ENCODE measurements around the gene PANK4.
A peak's percentile ranks its signal among the peaks of the same experiment; 100 is the strongest.
"Not testable (repeated sequence)": the region's sequence is repeated elsewhere in the genome, so short reads cannot be mapped to it uniquely, and the experiment has no call there.

The PANK4 gene

DNA sequence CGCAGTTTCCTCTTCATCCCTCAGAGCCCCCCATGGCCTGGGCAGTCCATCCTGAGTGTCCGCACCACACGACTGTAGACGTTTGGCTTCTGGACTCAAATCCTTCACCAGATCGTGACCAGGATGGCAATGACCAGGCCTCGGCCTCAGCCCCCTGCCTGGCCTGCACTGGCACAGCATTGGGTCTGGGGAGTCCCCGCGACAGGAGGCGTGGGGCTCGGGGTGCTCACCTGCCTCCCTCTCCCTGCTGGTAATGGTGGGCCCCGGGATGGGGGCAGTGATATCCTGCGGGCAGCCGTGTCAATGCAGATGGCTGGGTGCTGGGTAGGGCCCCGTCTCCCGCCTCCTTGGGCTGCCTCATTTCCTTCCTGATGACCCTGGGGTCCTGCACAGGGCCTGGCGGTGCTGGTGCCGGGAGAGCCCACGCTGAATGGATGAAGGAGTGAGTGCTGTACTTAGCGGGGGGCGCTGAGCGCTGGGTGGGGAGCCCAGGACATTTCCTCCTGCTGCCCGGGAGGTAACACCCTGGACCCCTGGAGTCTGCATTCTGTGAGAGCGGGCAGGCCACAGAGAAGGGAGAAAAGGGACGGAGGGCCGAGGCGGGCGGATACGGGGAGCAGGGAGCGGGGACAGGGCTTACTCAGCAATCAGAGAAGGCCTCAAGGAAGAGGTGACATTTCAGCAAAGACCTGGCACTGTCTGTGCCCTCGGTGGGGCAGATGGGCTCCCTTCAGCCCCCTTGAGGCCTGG lies 27.6 kb upstream of the PANK4 start:
- no peak for DNase-seq (ENCODE audit: low read depth)
- no peak overlapping the region for H3K4me3 ChIP-seq (ENCODE audit: control insufficient read depth, low read depth, low read length)

GRCh38 chr1:2553076-2553475 lies 26.7 kb upstream of the PANK4 start:
- not testable (repeated sequence) for H3K4me3 ChIP-seq (ENCODE audit: control insufficient read depth, low read depth, low read length); DNase-seq (ENCODE audit: low read depth)

More for the DNA sequence above, 27.6 kb upstream of the PANK4 start:
- no peak for TF ChIP-seq CTCF (conservative IDR thresholded peaks at IDR 0.05; ENCODE audit: control insufficient read depth, insufficient read depth, low read depth, low read length)

DNA sequence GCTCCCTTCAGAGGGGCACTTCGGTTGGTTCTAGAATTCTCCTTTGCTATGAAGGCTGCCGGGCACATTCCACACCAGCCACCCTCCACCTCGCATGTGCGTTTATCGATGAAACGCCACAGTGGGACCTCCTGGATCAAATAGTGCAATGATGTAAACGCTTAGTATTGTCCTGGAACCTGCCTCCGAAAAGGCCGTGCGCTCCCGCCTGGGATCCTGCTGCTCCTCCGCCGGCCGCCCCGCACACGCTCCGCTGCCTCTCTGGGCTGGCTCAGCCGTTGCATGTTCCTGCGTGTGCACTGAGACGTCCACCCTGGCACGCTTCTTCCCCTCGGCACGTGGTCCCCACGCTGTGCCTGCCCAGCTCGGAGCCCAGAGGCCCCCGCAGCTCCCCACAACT lies 25.8 kb upstream of the PANK4 start:
- TF ChIP-seq CTCF (conservative IDR thresholded peaks at IDR 0.05; ENCODE audit: control insufficient read depth, insufficient read depth, low read depth, low read length): no peak
- no peak overlapping the region for H3K4me3 ChIP-seq (ENCODE audit: control insufficient read depth, low read depth, low read length)
- DNase-seq (ENCODE audit: low read depth): no peak

DNA sequence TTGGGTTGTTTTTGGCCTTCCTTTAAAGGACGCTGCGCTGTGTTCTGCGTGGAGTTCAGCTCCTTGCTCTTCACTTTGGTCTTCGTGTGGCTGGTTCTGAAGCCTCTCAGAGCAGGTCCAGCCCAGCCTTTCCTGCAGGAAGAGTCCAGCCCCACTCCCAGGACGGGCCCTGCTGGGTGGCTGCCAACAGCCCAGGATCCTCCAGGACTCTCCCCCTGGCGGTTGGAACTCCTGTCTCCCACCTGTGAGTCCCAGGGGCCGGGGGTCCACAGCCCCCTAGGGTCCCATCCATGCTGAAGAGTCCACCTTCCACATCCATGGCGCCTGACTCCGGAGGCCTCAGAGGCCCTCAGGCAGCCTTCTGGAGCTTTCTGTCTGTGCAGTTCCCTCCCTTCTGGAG lies 25.1 kb upstream of the PANK4 start:
- not testable (repeated sequence) for H3K4me3 ChIP-seq (ENCODE audit: control insufficient read depth, low read depth, low read length); DNase-seq (ENCODE audit: low read depth)

DNA sequence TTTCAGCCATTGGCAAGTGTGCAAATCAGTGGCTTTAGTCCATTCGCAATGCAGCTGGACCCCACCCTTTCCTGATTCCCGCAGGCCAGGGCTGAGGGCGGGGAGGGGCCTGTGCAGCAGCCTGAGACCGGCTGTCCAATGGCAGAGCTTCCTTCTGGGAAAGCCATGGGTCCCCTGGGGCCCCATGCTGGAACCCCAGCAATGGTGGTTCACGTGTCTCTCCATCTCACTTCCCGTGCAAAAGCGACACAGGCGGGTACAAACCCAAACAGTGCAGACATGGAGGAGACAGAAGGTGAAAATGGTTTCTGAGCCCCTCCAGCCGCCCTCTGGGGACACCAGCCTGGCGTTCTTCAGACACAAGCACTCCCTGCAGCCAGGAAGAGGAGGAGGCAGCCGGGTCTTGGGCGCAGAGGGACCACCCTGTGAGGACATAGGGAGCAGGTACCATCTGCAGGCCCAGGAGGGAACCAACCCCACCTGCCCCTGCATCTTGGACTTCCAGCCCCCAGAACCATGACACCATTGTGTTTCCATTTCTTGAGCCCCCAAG lies 24.0 kb upstream of the PANK4 start:
- not testable (repeated sequence) for DNase-seq (ENCODE audit: low read depth); H3K4me3 ChIP-seq (ENCODE audit: control insufficient read depth, low read depth, low read length)

GRCh38 chr1:2549367-2550029 lies 23.1 kb upstream of the PANK4 start:
- DNase-seq (ENCODE audit: low read depth); H3K4me3 ChIP-seq (ENCODE audit: control insufficient read depth, low read depth, low read length): not testable (repeated sequence)

DNA sequence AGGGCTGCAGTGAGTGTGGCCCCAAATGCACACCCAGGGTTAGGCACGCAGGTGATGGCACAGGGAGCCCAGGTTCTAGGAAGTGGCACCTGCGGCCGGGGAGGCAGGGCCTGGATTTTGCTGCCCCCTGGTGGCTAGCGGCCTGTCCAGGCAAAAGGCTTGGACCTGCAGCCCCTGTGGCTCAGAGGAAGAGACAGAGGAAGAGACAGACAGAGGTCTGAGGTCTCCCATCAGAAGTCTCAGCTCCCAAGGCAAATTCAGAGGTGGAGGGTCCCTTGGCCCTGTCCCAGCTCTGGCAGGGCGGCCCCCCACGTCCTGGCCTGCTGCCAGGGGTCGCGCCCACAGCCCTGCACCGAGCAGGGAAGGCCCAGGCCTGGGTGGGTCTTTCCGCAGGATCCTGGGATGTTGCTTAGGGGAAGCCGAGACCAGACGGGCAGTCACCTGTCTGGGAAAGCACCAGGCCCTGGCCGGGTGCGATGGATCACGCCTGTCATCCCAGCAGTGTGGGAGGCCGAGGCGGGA lies 21.7 kb upstream of the PANK4 start:
- no peak overlapping the region for H3K4me3 ChIP-seq (ENCODE audit: control insufficient read depth, low read depth, low read length)
- peak; percentile 84 for TF ChIP-seq CTCF (conservative IDR thresholded peaks at IDR 0.05; ENCODE audit: control insufficient read depth, insufficient read depth, low read depth, low read length)
- peak; percentile 57 for DNase-seq (ENCODE audit: low read depth)

- DNase-seq (ENCODE audit: low read depth): no peak
- no peak overlapping the region for H3K4me3 ChIP-seq (ENCODE audit: control insufficient read depth, low read depth, low read length)
- no peak for TF ChIP-seq CTCF (conservative IDR thresholded peaks at IDR 0.05; ENCODE audit: control insufficient read depth, insufficient read depth, low read depth, low read length)
Observed at GRCh38 chr1:2547210-2548067, 21.0 kb upstream of the PANK4 start.
